ENCODE data around the gene TMEM37.

TMEM37 gene

GRCh38 chr2:119473621-119474370 lies 42.1 kb downstream of the TMEM37 start:
- no peaks in the 10 kb centered on the region for H3K36me3 ChIP-seq (ENCODE audit: control insufficient read depth in 1 of 2, insufficient read depth in 2 of 2, low read length in 2 of 2)
- H3K4me2 ChIP-seq (ENCODE audit: low read length): no peak overlapping the region
- WGBS (ENCODE audit: extremely low coverage, insufficient coverage, insufficient read length): no CpG with 5 or more reads among the region's 16 CpGs
- no peak overlapping the region for H3K23ac ChIP-seq (ENCODE audit: low read length)
- H2AFZ ChIP-seq (ENCODE audit: insufficient read depth, low read length, poor library complexity): no peak overlapping the region
- no peak overlapping the region for H4K12ac ChIP-seq (ENCODE audit: low read depth, low read length)
- no peak for DNase-seq
- no peak overlapping the region for H4K8ac ChIP-seq (ENCODE audit: low read depth, low read length)
- no peak overlapping the region for H3K14ac ChIP-seq (ENCODE audit: low read length)
- H3K18ac ChIP-seq (ENCODE audit: low read length): no peak overlapping the region
- no peak overlapping the region for H3K4me3 ChIP-seq (ENCODE audit: low read depth, low read length)
- H4K91ac ChIP-seq (ENCODE audit: low read depth, low read length): no peak overlapping the region
- no peak overlapping the region for H2BK5ac ChIP-seq (ENCODE audit: low read depth, low read length, poor library complexity)
- no peak overlapping the region for H2AK5ac ChIP-seq (ENCODE audit: low read length)
- no peak overlapping the region for H3K27ac ChIP-seq (ENCODE audit: low read depth, low read length)
- H3K4me1 ChIP-seq (ENCODE audit: control insufficient read depth in 1 of 2, insufficient read depth in 2 of 2, low read length in 2 of 2): no peaks in the 10 kb centered on the region
- H2BK12ac ChIP-seq (ENCODE audit: low read length): no peak overlapping the region
- no peaks in the 10 kb centered on the region for H3K9me3 ChIP-seq (ENCODE audit: insufficient read depth, low read depth, low read length)
- no peak overlapping the region for H3K4ac ChIP-seq (ENCODE audit: low read depth, low read length)
- no peaks in the 10 kb centered on the region for H3K79me2 ChIP-seq (ENCODE audit: control insufficient read depth, insufficient read depth, low read length, poor library complexity)
- H2BK120ac ChIP-seq (ENCODE audit: insufficient read depth, low read length, poor library complexity): no peak overlapping the region
- no peaks in the 10 kb centered on the region for H3K27me3 ChIP-seq (ENCODE audit: insufficient read depth, low read length)
- H3K79me1 ChIP-seq (ENCODE audit: low read length): no peaks in the 10 kb centered on the region
- no peak overlapping the region for H3K9ac ChIP-seq (ENCODE audit: low read length)

- H3K27me3 ChIP-seq (ENCODE audit: insufficient read depth, low read length): no peaks in the 10 kb centered on the region
- WGBS (ENCODE audit: extremely low coverage, insufficient coverage, insufficient read length): no CpG with 5 or more reads among the region's 17 CpGs
- H2BK120ac ChIP-seq (ENCODE audit: insufficient read depth, low read length, poor library complexity): no peak overlapping the region
- H2BK12ac ChIP-seq (ENCODE audit: low read length): no peak overlapping the region
- no peak overlapping the region for H2BK5ac ChIP-seq (ENCODE audit: low read depth, low read length, poor library complexity)
- no peak overlapping the region for H3K14ac ChIP-seq (ENCODE audit: low read length)
- no peak overlapping the region for H3K23ac ChIP-seq (ENCODE audit: low read length)
- no peak overlapping the region for H3K9ac ChIP-seq (ENCODE audit: low read length)
- no peak overlapping the region for H2AK5ac ChIP-seq (ENCODE audit: low read length)
- no peaks in the 10 kb centered on the region for H3K4me1 ChIP-seq (ENCODE audit: control insufficient read depth in 1 of 2, insufficient read depth in 2 of 2, low read length in 2 of 2)
- H3K27ac ChIP-seq (ENCODE audit: low read depth, low read length): no peak overlapping the region
- no peak overlapping the region for H3K4me3 ChIP-seq (ENCODE audit: low read depth, low read length)
- H3K9me3 ChIP-seq (ENCODE audit: insufficient read depth, low read depth, low read length): no peaks in the 10 kb centered on the region
- no peak overlapping the region for H4K8ac ChIP-seq (ENCODE audit: low read depth, low read length)
- H3K79me1 ChIP-seq (ENCODE audit: low read length): no peaks in the 10 kb centered on the region
- H3K18ac ChIP-seq (ENCODE audit: low read length): no peak overlapping the region
- no peaks in the 10 kb centered on the region for H3K79me2 ChIP-seq (ENCODE audit: control insufficient read depth, insufficient read depth, low read length, poor library complexity)
- no peak for DNase-seq
- H2AFZ ChIP-seq (ENCODE audit: insufficient read depth, low read length, poor library complexity): no peak overlapping the region
- no peak overlapping the region for H3K4me2 ChIP-seq (ENCODE audit: low read length)
- H3K36me3 ChIP-seq (ENCODE audit: control insufficient read depth in 1 of 2, insufficient read depth in 2 of 2, low read length in 2 of 2): no peaks in the 10 kb centered on the region
- no peak overlapping the region for H4K12ac ChIP-seq (ENCODE audit: low read depth, low read length)
- no peak overlapping the region for H3K4ac ChIP-seq (ENCODE audit: low read depth, low read length)
- no peak overlapping the region for H4K91ac ChIP-seq (ENCODE audit: low read depth, low read length)
Measured at GRCh38 chr2:119474371-119475224, 42.9 kb downstream of the TMEM37 start.

- Histone ChIP-seq H3K79me2 (ENCODE audit: control insufficient read depth, insufficient read depth, low read length, poor library complexity) (no peaks in the 10 kb centered on the region), H3K36me3 (ENCODE audit: control insufficient read depth in 1 of 2, insufficient read depth in 2 of 2, low read length in 2 of 2) (no peaks in the 10 kb centered on the region), H3K18ac (ENCODE audit: low read length) (no peak overlapping the region), H3K23ac (ENCODE audit: low read length) (no peak overlapping the region), H3K79me1 (ENCODE audit: low read length) (no peaks in the 10 kb centered on the region), H4K8ac (ENCODE audit: low read depth, low read length) (no peak overlapping the region), H3K4me2 (ENCODE audit: low read length) (no peak overlapping the region), H3K4me1 (ENCODE audit: control insufficient read depth in 1 of 2, insufficient read depth in 2 of 2, low read length in 2 of 2) (no peaks in the 10 kb centered on the region), H3K4me3 (ENCODE audit: low read depth, low read length) (no peak overlapping the region), H3K27me3 (ENCODE audit: insufficient read depth, low read length) (no peaks in the 10 kb centered on the region), H4K12ac (ENCODE audit: low read depth, low read length) (no peak overlapping the region), H2AK5ac (ENCODE audit: low read length) (no peak overlapping the region), H3K9me3 (ENCODE audit: insufficient read depth, low read depth, low read length) (no peaks in the 10 kb centered on the region), H3K27ac (ENCODE audit: low read depth, low read length) (no peak overlapping the region), H2BK5ac (ENCODE audit: low read depth, low read length, poor library complexity) (no peak overlapping the region), H2BK120ac (ENCODE audit: insufficient read depth, low read length, poor library complexity) (no peak overlapping the region), H2BK12ac (ENCODE audit: low read length) (no peak overlapping the region), H3K9ac (ENCODE audit: low read length) (no peak overlapping the region), H2AFZ (ENCODE audit: insufficient read depth, low read length, poor library complexity) (no peak overlapping the region), H3K14ac (ENCODE audit: low read length) (no peak overlapping the region), H3K4ac (ENCODE audit: low read depth, low read length) (no peak overlapping the region), H4K91ac (ENCODE audit: low read depth, low read length) (no peak overlapping the region)
- WGBS (ENCODE audit: extremely low coverage, insufficient coverage, insufficient read length): no CpG with 5 or more reads among the region's 9 CpGs
- no peak for DNase-seq
Measured at GRCh38 chr2:119475225-119475856, 43.7 kb downstream of the TMEM37 start.

GRCh38 chr2:119475857-119476244 lies 44.2 kb downstream of the TMEM37 start:
- Histone ChIP-seq H3K36me3 (ENCODE audit: control insufficient read depth in 1 of 2, insufficient read depth in 2 of 2, low read length in 2 of 2) (no peaks in the 10 kb centered on the region), H4K91ac (ENCODE audit: low read depth, low read length) (peak overlapping the region; percentile 18), H2BK120ac (ENCODE audit: insufficient read depth, low read length, poor library complexity) (no peak overlapping the region), H3K9ac (ENCODE audit: low read length) (no peak overlapping the region), H4K12ac (ENCODE audit: low read depth, low read length) (no peak overlapping the region), H3K4me3 (ENCODE audit: low read depth, low read length) (no peak overlapping the region), H3K4me1 (ENCODE audit: control insufficient read depth in 1 of 2, insufficient read depth in 2 of 2, low read length in 2 of 2) (no peaks in the 10 kb centered on the region), H3K27me3 (ENCODE audit: insufficient read depth, low read length) (no peaks in the 10 kb centered on the region), H3K4ac (ENCODE audit: low read depth, low read length) (no peak overlapping the region), H3K23ac (ENCODE audit: low read length) (no peak overlapping the region), H3K27ac (ENCODE audit: low read depth, low read length) (no peak overlapping the region), H2AK5ac (ENCODE audit: low read length) (no peak overlapping the region), H2BK12ac (ENCODE audit: low read length) (no peak overlapping the region), H3K9me3 (ENCODE audit: insufficient read depth, low read depth, low read length) (no peaks in the 10 kb centered on the region), H3K14ac (ENCODE audit: low read length) (no peak overlapping the region), H2BK5ac (ENCODE audit: low read depth, low read length, poor library complexity) (no peak overlapping the region), H3K79me1 (ENCODE audit: low read length) (no peaks in the 10 kb centered on the region), H4K8ac (ENCODE audit: low read depth, low read length) (no peak overlapping the region), H3K18ac (ENCODE audit: low read length) (no peak overlapping the region), H3K79me2 (ENCODE audit: control insufficient read depth, insufficient read depth, low read length, poor library complexity) (no peaks in the 10 kb centered on the region), H3K4me2 (ENCODE audit: low read length) (no peak overlapping the region), H2AFZ (ENCODE audit: insufficient read depth, low read length, poor library complexity) (no peak overlapping the region)
- WGBS (ENCODE audit: extremely low coverage, insufficient coverage, insufficient read length): no CpG with 5 or more reads among the region's 6 CpGs
- no peak for DNase-seq

Data from trophoblast cell (in vitro differentiated cells and primary cell).